Measurements from ENCODE around the gene SPATS2L. TPM values are rescaled to one million over a fixed set of nuclear protein-coding genes. Genes with fewer than 3 reads are reported as not detected.

Gene SPATS2L, protein sequence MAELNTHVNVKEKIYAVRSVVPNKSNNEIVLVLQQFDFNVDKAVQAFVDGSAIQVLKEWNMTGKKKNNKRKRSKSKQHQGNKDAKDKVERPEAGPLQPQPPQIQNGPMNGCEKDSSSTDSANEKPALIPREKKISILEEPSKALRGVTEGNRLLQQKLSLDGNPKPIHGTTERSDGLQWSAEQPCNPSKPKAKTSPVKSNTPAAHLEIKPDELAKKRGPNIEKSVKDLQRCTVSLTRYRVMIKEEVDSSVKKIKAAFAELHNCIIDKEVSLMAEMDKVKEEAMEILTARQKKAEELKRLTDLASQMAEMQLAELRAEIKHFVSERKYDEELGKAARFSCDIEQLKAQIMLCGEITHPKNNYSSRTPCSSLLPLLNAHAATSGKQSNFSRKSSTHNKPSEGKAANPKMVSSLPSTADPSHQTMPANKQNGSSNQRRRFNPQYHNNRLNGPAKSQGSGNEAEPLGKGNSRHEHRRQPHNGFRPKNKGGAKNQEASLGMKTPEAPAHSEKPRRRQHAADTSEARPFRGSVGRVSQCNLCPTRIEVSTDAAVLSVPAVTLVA
- 20.6 TPM for polyA plus RNA-seq (2012; ENCODE audit: insufficient read depth, insufficient read length, low read depth)

DNA sequence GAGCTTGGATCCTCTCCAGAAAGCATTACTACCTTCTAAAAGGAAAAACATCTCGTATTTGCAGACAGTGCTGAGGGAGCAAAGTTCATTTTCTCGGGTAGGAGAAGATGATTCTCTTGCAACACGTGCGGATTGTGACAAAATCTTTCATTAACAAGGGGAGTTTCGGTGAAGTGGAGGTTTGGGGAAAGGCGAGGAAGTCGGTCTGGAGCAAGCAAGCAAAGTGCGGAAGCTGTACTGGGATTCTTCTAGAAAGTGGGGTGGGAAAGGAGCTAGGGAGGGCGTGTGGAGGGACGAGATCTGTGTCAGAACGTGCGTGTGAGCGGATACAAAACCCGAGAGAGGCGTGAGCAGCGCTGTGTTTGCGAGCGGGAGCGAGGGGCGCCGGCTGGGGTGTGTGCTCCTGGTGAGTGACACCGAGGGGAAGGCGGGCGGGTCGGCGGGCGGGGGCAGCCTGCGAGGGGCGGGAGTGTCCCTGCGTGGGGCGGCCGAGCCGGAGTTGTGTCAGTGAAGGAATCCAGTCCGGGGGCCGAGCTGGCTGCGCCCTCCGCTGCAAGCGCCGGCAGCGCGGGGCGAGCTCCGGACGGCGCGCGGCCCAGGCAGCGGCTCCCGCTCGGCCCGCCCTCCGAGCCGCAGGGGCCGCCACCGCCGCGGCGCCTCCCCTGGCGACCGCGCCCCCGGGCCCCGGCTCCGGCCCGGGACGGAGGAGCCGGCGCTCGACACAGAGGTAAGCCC lies at the start of gene SPATS2L:
Gene SPATS2L, plus strand, starts transcription at position 498 of the 735 bp plus-strand sequence. CDS start 82,552 bp downstream, outside the sequence.
- no peak for TF ChIP-seq CTCF (IDR thresholded peaks at IDR 0.05; ENCODE audit: low read depth, low read length)
- no peaks in the 10 kb centered on the region; the same call in 1 of the 2 replicates for H3K36me3 ChIP-seq
- H3K4me1 ChIP-seq: peaks cover 10% of the 10 kb centered on the region; the same call in 1 of the 2 replicates

DNA sequence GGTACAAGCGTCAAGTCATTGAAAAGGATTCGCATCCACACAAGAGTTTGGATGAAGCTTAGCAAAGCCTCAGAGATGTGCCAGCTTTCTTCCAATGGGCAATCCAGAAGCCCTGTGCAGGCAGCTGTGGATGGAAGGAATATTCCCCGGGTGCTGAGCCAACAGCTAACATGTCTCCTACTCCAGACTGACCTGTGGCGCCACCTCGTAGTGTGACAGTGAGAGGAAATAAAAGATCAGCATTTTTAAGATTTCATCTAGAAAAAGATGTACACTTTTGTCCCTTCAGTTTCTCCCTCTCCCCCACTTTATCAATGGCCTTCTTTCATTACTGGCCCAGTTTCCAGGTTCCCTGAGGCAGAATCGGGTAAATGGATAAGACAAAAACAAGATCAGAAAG lies 48.9 kb upstream of the SPATS2L start:
- H3K4me1 ChIP-seq: no peaks in the 10 kb centered on the region
- no peak overlapping the region for H3K4me3 ChIP-seq (ENCODE audit: low read depth, low read length)
- H3K27me3 ChIP-seq: no peaks in the 10 kb centered on the region
- DNase-seq: no peak
- TF ChIP-seq CTCF (IDR thresholded peaks at IDR 0.05; ENCODE audit: low read depth, low read length): no peak
- no peaks in the 10 kb centered on the region for H3K9me3 ChIP-seq
- no peaks in the 10 kb centered on the region for H3K36me3 ChIP-seq

More for the DNA sequence above, at the start of gene SPATS2L:
- peak; percentile 83 for DNase-seq
- Histone ChIP-seq H3K9me3 (peaks cover 2% of the 10 kb centered on the region; the same call in 1 of the 2 replicates), H3K27me3 (no peaks in the 10 kb centered on the region), H3K4me3 (ENCODE audit: low read depth, low read length) (peak within 1 kb of the TSS; percentile 88)

DNA sequence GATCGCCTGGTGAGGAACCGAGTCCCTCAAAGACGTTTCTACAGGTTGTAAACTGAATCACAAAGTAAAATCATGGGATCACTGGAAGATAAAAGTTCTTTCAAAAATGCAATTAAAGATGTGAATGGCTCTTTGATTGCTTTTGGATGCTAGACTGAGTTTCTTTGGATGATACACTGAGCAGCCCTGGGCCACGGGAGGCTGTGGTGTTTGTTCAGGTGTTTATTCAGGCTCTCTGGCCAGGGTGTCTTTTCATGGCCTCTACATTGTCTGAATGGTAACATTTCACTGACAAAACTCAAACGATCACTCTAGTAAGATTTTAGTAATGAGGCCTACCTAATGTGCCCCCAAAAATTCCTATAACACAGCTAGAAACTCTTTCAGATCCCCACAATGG lies 48.4 kb upstream of the SPATS2L start:
- Histone ChIP-seq H3K4me3 (ENCODE audit: low read depth, low read length) (no peak overlapping the region), H3K36me3 (no peaks in the 10 kb centered on the region), H3K9me3 (no peaks in the 10 kb centered on the region), H3K4me1 (no peaks in the 10 kb centered on the region), H3K27me3 (no peaks in the 10 kb centered on the region)
- no peak for TF ChIP-seq CTCF (IDR thresholded peaks at IDR 0.05; ENCODE audit: low read depth, low read length)
- no peak for DNase-seq

GRCh38 chr2:200258881-200259576 lies 47.5 kb upstream of the SPATS2L start:
- no peak for DNase-seq

GRCh38 chr2:200259577-200259957 lies 46.9 kb upstream of the SPATS2L start:
- H3K4me3 ChIP-seq (ENCODE audit: low read depth, low read length): no peak overlapping the region
- TF ChIP-seq CTCF (IDR thresholded peaks at IDR 0.05; ENCODE audit: low read depth, low read length): no peak
- no peaks in the 10 kb centered on the region for H3K27me3 ChIP-seq
- H3K9me3 ChIP-seq: no peaks in the 10 kb centered on the region
- no peaks in the 10 kb centered on the region for H3K4me1 ChIP-seq
- H3K36me3 ChIP-seq: no peaks in the 10 kb centered on the region
- DNase-seq: no peak

More at GRCh38 chr2:200258881-200259576, 47.5 kb upstream of the SPATS2L start:
- Histone ChIP-seq H3K4me3 (ENCODE audit: low read depth, low read length) (no peak overlapping the region), H3K36me3 (no peaks in the 10 kb centered on the region), H3K4me1 (no peaks in the 10 kb centered on the region), H3K9me3 (no peaks in the 10 kb centered on the region), H3K27me3 (no peaks in the 10 kb centered on the region)
- TF ChIP-seq CTCF (IDR thresholded peaks at IDR 0.05; ENCODE audit: low read depth, low read length): no peak

Data from BE2C (cell line).